ENCODE results near the gene TMEM181. TPM values are rescaled to one million over a fixed set of nuclear protein-coding genes. Genes with fewer than 3 reads are reported as not detected.
"Not testable (repeated sequence)": the region's sequence is repeated elsewhere in the genome, so short reads cannot be mapped to it uniquely, and the experiment has no call there.

TMEM181 gene
- total RNA-seq, 3 donors from 2014 or later: 11.4 to 13.2 (median 12.0) TPM

DNA sequence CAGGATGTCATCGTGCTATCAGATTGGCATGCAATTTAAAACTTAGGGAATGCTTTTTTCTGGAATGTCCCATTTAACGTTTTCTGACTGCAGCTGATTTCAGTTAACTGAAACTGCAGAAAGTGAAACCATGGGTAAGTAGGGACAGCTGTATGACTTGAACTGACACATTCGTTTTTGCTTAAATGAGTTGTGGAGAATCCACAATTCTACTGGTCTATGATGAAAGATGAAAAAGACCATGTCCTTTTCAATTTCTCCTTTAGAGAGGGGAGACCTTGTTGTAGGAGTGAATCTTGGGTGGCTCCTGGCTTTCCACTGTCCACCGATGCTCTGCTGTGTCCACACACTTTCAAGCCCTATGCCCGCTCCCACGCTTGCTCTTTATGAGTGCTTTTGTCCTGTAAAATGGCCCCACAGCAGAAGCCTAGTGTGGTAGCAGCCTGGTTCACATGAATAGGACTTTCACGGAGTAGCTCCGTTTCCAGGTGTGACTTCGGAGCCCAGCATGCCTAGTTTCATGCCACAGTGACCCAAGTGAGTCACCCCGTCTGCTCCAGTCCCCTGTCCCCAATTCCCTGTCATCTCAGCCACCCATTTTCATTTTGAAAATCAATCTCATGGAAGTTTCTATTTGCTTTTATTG lies 62.8 kb downstream of the TMEM181 start:
- peaks cover 8% of the 10 kb centered on the region for H3K4me1 Mint-ChIP-seq (ENCODE audit: low read depth)

DNA sequence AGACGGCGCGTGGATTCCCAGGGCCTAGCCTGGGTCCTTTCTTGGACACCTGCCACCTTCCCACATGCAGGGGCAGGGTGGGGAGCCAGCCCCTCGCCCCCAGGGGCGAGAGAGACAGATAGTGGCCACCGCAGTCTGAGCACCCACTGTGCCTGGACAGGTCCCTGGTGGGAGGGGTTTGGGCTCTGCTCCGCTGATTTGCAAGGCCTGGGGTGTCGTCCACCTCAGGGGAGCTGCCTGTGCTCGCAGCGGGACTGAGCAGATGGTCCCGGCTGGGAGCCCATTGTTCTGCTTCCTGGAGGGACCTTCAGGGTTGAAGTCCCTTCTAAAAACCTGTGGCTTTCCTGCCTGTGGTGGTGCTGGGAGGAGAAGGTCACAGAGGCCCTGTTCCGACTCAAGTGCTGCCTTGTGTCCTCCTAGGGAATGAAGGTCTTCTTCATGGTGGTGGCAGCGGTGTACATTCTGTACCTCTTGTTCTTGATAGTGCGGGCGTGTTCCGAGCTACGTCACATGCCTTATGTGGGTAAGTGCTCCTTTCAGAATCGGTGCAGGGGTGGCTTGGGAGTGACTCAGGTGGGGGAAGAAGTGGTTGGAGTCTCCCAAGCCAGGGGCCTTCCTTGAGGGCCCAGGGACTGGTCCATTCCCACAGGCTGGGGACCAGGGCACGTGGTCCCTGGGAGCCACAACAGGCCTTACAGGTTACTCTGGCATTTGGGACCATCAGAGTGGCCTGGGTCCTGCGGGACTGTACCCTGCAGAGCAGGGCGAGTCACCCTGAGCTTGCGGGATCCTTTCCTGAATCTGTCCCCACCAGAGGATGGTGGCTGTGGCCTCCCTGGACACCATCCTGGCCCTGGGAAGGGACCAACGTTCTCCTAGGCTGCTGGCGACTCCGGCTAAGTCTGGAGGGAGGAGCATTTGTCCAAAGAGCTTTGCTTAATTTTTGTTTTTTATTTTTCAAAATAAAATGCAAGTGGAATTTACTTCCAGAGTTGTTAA lies 65.1 kb downstream of the TMEM181 start:
- Mint-ChIP-seq H3K4me3 (no peak overlapping the region), H3K4me1 (ENCODE audit: low read depth) (peaks cover 12% of the 10 kb centered on the region), H3K36me3 (ENCODE audit: insufficient read depth) (peaks cover 48% of the 10 kb centered on the region), H3K9me3 (no peaks in the 10 kb centered on the region), H3K27me3 (ENCODE audit: low read depth) (no peaks in the 10 kb centered on the region)
- no peak for ATAC-seq
- no peak for DNase-seq

More for the DNA sequence above, 62.8 kb downstream of the TMEM181 start:
- Mint-ChIP-seq H3K4me3 (no peak overlapping the region), H3K27me3 (ENCODE audit: low read depth) (no peaks in the 10 kb centered on the region), H3K9me3 (no peaks in the 10 kb centered on the region), H3K36me3 (ENCODE audit: insufficient read depth) (peaks cover 49% of the 10 kb centered on the region)
- peak; percentile 27 to 46 for ATAC-seq
- no peak for DNase-seq

DNA sequence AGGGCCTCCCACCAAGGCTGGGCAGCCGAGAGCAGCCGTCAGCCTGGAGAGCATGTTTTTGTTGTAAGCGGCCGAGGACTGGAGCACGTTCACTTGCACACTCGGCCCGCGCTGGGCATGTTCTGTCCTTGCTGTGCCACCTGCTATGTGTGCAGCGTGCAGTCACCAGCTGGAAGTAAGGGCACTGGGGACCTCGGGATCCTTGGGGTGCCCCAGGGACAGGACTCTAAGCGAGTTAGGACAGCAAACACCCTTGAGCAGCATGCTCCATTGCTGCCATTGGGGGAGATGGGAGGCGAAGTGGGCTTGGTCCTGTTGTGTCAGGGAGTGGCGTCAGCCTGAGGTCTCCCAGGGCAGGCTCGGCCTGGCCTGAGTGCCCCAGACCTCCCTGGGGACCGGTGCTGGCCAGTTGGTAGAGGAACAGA lies 66.0 kb downstream of the TMEM181 start:
- DNase-seq: no peak
- Mint-ChIP-seq H3K9me3 (no peaks in the 10 kb centered on the region), H3K36me3 (ENCODE audit: insufficient read depth) (peaks cover 42% of the 10 kb centered on the region), H3K4me1 (ENCODE audit: low read depth) (peaks cover 13% of the 10 kb centered on the region), H3K4me3 (no peak overlapping the region), H3K27me3 (ENCODE audit: low read depth) (no peaks in the 10 kb centered on the region)
- no peak for ATAC-seq

DNA sequence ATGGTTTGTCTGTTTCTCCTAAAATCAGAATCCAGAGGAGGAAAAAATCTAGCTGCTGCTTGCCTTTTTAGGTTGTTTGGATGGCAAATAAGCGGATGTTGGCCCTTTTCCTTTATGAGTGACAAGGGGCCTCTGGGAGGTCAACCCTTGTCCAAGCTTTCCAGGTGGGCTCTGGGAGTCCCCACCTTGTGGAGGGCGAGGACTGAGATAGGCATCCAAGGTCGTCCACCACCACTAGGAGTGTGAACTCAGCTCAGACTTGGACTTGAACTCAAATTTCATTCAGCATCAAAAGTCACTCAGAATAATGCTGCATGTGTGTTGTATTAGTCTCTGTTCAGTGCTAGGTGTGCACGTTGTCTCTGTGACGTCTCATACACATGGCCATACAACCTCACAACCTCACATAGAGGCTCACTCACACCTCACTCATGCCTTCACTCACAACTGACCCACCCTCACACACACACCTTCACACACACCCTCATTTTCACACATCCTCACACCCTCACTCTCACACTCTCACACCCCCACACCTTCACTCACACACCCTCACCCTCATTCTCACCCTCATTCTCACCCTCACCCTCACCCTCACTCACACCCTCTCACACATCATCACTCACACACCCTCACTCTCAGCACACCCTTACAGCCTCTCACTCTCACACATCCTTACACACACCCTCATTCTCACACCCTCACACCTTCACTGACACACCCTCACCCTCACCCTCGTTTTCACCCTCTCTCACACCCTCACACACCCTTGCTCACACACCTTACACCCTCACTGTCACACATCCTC lies 66.7 kb downstream of the TMEM181 start:
- Mint-ChIP-seq H3K4me1 (ENCODE audit: low read depth) (peaks cover 19% of the 10 kb centered on the region), H3K9me3 (no peaks in the 10 kb centered on the region), H3K4me3 (no peak overlapping the region), H3K36me3 (ENCODE audit: insufficient read depth) (peaks cover 44% of the 10 kb centered on the region), H3K27me3 (ENCODE audit: low read depth) (no peaks in the 10 kb centered on the region)
- no peak for DNase-seq
- no peak for ATAC-seq

DNA sequence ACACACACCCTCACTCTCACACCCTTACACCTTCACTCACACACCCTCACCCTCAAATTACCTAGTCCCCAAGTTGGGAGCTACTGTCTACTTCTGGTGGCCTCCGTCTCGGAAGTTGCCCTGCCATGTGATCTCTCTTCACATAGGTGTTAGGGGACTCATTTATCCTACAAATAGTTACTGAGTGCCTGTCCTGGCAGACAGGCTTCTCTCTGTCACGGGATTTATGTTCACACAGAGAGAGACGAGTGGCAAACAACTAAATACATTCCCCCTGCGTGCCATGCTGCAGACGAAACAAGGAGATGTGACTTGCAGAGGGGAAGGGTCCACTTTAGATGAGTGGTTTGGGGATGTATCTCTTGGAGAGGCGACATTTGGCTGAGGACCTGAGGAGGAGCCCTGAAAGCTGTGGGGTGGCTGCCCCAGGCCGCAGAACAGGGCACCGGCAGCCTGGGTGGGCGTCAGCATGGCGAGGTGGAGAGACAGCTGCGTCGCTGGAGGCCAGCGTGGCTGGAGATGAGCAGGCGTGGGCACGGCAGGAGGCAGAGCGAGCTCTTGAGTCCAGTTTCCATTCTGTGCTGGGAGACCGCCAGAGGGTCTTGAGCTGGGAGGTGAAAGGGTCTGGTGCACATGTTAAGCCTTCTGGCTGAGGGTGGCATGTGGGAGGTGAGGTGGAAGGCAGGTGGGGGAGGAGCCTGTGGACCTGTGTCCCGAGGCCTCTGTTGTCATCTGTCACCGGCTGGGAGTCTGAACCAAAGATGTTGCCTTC lies 67.5 kb downstream of the TMEM181 start:
- Mint-ChIP-seq H3K36me3 (ENCODE audit: insufficient read depth) (peaks cover 48% of the 10 kb centered on the region), H3K9me3 (no peaks in the 10 kb centered on the region), H3K27me3 (ENCODE audit: low read depth) (no peaks in the 10 kb centered on the region), H3K4me3 (no peak overlapping the region), H3K4me1 (ENCODE audit: low read depth) (peaks cover 19% of the 10 kb centered on the region)
- DNase-seq: no peak
- no peak for ATAC-seq

DNA sequence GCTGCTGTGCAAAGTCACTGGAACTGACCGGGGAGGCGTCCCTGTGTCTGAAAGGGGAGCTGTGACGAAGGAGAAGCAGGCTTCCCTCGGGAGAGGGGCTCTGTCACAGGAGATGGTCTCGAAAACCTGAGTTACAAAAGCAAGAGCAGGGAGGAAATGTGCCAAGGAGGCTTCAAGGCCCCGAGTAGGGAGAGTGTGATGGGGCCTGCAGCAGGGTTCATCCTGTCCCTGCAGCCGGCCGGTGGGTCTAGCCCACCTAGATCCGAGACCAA lies 68.0 kb downstream of the TMEM181 start:
- H3K27me3 Mint-ChIP-seq (ENCODE audit: low read depth): no peaks in the 10 kb centered on the region
- no peaks in the 10 kb centered on the region for H3K9me3 Mint-ChIP-seq
- H3K4me3 Mint-ChIP-seq: no peak overlapping the region
- ATAC-seq (no peak), DNase-seq (no peak)
- H3K4me1 Mint-ChIP-seq (ENCODE audit: low read depth): peaks cover 19% of the 10 kb centered on the region
- peaks cover 48% of the 10 kb centered on the region for H3K36me3 Mint-ChIP-seq (ENCODE audit: insufficient read depth)

DNA sequence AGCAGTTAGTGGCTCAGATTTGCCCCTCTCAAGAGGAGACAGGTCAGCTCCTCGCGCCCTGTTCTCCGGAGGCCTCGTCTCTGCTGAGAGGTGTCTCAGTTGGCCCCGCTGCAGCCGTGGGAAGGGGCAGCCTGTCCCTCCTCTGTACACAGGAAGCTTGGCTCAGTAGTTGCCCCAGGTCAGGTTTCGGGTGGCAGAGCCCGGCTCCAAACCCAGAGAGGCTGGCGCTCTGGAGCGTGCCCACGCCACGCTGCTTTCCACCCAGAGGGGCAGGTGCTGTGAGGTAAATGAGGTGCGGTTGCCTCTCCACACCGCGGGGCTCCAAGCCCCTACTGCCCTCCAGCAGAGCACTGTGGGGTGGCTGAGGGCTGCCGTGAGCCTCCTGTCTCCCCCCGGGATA lies 68.7 kb downstream of the TMEM181 start:
- H3K4me3 Mint-ChIP-seq: no peak overlapping the region
- DNase-seq: no peak
- ATAC-seq: no peak
- peaks cover 19% of the 10 kb centered on the region for H3K4me1 Mint-ChIP-seq (ENCODE audit: low read depth)
- H3K36me3 Mint-ChIP-seq (ENCODE audit: insufficient read depth): peaks cover 51% of the 10 kb centered on the region
- H3K27me3 Mint-ChIP-seq (ENCODE audit: low read depth): no peaks in the 10 kb centered on the region
- H3K9me3 Mint-ChIP-seq: no peaks in the 10 kb centered on the region

DNA sequence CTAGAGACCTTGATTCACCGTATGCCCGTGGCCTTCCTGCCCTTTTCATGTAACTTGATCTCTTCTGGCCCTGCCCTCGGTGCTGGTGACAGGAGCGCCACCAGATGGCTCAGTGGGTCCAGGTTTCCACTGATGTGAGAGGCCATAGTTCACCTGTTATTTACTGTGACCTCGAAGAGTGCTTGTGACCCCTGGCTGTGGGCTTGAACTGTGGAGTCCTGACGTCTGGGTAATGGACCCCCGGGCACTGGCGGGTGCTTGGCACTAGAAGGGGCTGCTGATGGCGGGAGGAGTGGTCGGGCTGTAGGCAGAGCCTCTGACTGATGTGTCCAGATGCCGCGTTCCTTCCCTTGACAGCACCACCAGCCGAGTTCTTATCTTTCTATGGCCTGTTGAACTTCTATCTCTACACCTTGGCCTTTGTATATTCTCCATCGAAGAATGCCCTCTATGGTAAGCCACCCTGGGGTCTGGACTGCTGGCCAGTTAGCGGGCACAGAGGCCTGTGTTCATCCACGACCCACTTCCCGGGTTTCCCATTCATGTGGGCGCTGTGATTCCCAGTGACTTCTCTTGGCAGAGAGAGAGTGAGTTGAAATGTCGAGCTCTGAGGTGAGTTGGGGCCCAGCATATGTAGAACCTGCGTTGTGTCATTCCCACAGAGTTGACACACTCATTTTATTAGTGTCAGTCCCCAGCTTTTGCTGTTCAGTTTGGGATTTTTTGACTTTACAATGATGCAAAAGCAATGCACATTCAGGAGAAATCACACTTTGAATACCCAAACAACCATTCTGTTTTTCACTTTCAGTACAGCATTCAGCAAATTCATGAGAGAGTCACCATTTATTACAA lies 69.7 kb downstream of the TMEM181 start:
- DNase-seq (peak; percentile 36), ATAC-seq (peak; percentile 31 to 62)
- H3K9me3 Mint-ChIP-seq: no peaks in the 10 kb centered on the region
- peaks cover 23% of the 10 kb centered on the region for H3K4me1 Mint-ChIP-seq (ENCODE audit: low read depth)
- no peak overlapping the region for H3K4me3 Mint-ChIP-seq
- H3K27me3 Mint-ChIP-seq (ENCODE audit: low read depth): no peaks in the 10 kb centered on the region
- H3K36me3 Mint-ChIP-seq (ENCODE audit: insufficient read depth): peaks cover 51% of the 10 kb centered on the region

DNA sequence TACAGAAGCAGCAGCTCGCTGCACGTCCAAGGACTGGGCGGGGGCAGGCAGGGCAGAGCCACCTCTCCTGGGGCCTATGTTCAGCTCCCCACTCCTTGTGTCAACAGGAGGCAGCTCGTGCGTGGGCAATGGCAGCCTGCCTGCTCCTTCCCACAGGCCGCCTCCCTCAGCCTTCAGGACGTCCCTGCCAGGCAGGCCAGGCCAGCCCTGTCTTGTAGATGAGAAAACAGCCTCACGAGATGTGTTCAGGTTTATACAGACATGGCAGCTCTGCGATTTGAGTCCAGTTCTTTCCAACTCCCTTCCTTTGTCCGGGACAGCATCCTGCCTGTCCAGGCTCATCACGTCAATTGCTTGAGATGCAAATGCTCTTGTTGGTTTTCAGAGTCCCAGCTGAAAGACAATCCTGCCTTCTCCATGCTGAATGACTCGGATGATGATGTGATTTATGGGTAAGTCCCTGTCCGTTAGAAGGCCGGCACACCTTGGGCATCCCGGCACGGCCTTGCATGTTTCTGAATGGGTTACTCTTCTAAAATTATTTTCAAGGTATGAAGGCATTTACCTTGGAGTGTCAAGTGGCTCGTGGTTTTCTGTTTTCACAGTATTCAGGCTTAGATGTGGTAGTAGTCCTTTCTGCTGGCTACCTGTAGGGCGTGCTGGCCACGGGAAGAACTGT lies 71.2 kb downstream of the TMEM181 start:
- Mint-ChIP-seq H3K36me3 (ENCODE audit: insufficient read depth) (peaks cover 53% of the 10 kb centered on the region), H3K27me3 (ENCODE audit: low read depth) (no peaks in the 10 kb centered on the region), H3K9me3 (no peaks in the 10 kb centered on the region), H3K4me1 (ENCODE audit: low read depth) (peaks cover 36% of the 10 kb centered on the region), H3K4me3 (no peak overlapping the region)
- ATAC-seq (no peak), DNase-seq (no peak)

DNA sequence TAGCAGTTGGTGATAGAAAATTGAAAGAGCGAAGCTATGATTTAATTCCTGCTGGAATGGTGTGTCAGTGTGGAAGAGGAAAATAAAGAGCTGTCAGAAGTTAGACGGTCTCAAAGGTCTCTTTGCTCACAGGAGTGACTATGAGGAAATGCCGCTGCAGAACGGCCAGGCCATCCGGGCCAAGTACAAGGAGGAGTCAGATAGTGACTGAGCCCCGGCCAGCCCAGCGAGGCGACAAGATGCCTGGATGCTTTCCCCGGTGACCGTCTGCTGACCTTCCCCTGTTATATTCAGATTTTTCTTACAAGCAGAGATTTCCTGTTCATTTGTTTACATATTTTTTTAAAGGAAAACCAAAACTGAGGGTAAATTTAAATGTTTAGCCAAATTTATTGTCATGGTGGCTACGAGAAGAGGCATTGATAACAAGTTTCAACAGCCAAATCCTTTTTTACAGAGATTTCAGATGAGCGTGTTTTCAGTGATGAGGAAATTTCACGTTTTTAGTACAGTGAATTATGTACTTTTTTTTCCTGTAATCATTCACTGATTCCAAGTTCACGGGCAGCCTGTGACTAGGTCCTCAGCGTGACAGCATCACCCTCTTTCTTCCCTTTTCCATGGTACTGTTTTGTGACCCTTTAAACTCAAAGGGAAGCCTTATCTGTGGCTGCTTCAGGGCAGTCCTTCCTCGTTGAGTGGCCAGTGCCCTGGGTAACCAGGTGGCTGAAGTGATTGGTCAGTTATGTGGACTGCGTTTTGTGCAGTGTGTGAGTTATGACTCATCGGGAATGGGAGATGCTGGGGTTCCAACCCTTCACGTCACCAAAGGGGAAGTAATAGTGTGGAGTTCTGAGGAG lies 72.0 kb downstream of the TMEM181 start:
- Mint-ChIP-seq H3K9me3 (no peaks in the 10 kb centered on the region), H3K36me3 (ENCODE audit: insufficient read depth) (peaks cover 53% of the 10 kb centered on the region), H3K4me1 (ENCODE audit: low read depth) (peaks cover 43% of the 10 kb centered on the region), H3K4me3 (no peak overlapping the region), H3K27me3 (ENCODE audit: low read depth) (no peaks in the 10 kb centered on the region)
- no peak for ATAC-seq
- DNase-seq: no peak

DNA sequence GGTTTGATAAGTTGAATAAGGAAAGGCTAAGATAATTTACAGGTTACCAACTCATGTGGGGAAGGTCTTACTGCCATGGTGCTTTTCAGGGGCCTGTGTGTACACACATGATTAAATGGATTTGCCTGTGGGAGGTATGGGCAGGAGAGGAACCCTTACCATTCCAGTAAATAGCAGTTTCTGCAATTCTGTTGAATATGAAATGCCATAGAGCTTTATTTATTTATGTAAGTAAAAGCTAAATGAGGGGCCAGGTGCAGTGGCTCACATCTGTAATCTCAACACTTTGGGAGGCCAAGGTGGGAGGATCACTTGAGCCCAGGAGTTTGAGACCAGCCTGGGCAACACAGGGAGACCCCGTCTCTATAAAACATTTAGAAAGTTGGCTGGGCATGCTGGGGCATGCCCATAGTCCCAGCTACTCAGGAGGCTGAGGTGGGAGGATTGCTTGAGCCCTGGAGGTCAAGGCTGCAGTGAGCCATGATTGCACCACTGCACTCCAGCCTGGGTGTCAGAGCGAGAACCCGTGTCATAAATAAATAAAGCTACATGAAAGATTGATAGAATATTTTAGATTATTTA lies 72.7 kb downstream of the TMEM181 start:
- Mint-ChIP-seq H3K4me1 (ENCODE audit: low read depth) (peaks cover 44% of the 10 kb centered on the region), H3K36me3 (ENCODE audit: insufficient read depth) (peaks cover 51% of the 10 kb centered on the region)
- H3K4me3 Mint-ChIP-seq: not testable (repeated sequence)

DNA sequence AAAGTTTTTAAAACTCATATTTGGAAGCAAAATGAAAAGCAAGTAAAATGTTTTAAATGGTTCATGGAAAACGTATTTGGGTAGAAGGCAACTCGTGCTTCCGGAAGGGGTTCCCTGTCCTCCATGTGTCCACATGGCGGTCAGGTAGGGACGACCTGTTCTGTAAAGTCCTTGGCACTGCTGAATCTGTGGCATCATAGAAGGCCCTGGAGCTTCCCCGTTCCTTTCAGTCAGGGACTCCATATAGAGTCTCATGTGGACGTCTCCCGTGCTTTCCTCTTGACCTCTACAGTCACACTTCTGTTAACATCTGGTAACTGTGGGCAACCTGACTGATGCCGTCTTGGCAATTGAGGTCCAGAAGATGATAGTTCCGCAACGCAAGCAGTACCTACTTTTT lies 73.2 kb downstream of the TMEM181 start:
- Mint-ChIP-seq H3K4me3 (no peak overlapping the region), H3K36me3 (ENCODE audit: insufficient read depth) (peaks cover 48% of the 10 kb centered on the region), H3K9me3 (no peaks in the 10 kb centered on the region), H3K4me1 (ENCODE audit: low read depth) (peaks cover 44% of the 10 kb centered on the region), H3K27me3 (ENCODE audit: low read depth) (no peaks in the 10 kb centered on the region)
- no peak for ATAC-seq
- DNase-seq: no peak

More for the DNA sequence above, 72.7 kb downstream of the TMEM181 start:
- DNase-seq; ATAC-seq; H3K9me3 Mint-ChIP-seq; H3K27me3 Mint-ChIP-seq (ENCODE audit: low read depth): not testable (repeated sequence)
